Stimulated activated CD4-positive, alpha-beta T cell treated with anti-CD3 and anti-CD28 coated beads, Interleukin-12 subunit alpha, Interleukin-12 subunit beta, amount 100 ng/mL, for 48 hours (primary cell): Measurements from ENCODE around the gene ADAMTS16.

Experiments used
- DNase-seq, 3 donors: peaks; one replicate each; pipeline ENCODE4 v3.0.0-alpha.2; 2020; ENCODE audit warnings: low read depth in 2 of 3, low spot score in 1 of 3

ADAMTS16 gene

GRCh38 chr5:5306696-5307095 is 166.6 kb downstream of the ADAMTS16 start:
- DNase-seq = no peak

- no peak for DNase-seq
Measured at GRCh38 chr5:5308319-5308718, 168.2 kb downstream of the ADAMTS16 start.

DNA sequence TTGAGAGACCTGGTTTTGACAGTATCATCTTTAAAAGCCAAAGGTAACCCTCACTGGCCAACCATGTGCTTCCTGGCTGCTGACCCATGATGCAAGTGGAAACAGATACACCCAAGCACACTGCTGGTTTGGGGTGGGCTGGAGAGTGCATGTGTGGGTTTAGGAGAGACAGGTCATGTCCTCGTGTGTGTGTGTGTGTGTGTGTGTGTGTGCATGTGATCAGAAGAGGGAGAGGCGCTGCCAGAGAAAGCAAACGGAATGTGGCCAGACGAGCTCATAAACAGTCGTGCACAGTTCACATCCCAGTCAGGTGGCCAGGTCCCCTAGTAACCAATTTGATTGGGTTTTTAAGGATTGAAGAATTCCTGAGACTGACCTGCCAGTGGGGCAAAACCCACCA is 169.5 kb downstream of the ADAMTS16 start:
- DNase-seq = no peak

GRCh38 chr5:5313101-5313635 is 173.0 kb downstream of the ADAMTS16 start:
- no peak for DNase-seq

- no peak for DNase-seq
Measured at GRCh38 chr5:5314166-5314565, 174.0 kb downstream of the ADAMTS16 start.

- DNase-seq = no peak
Measured at GRCh38 chr5:5314626-5315025, 174.5 kb downstream of the ADAMTS16 start.

GRCh38 chr5:5315068-5315980 is 175.2 kb downstream of the ADAMTS16 start:
- DNase-seq = no peak

DNA sequence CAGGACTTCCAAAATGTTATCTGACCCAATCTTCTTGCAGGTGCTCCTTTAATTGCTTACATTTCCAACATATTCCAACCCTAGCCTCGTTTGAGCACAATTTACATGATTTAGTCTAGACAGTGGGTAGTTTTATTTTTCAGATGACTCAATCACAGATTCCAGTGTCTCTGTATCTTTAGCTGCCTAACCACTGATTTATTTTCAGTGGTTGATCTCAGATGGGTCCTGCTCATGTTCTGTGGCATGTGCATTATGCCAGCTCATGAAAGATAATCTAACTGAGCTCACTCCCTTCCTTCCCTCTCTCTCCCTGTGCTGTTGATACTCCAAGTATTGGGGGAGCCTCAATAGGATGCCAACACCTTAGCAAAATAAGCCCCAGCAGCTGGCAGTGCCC is 176.2 kb downstream of the ADAMTS16 start:
- no peak for DNase-seq

- DNase-seq = no peak
Measured at GRCh38 chr5:5317976-5318375, 177.8 kb downstream of the ADAMTS16 start.

- DNase-seq = no peak
Measured at GRCh38 chr5:5318426-5319190, 178.5 kb downstream of the ADAMTS16 start.

DNA sequence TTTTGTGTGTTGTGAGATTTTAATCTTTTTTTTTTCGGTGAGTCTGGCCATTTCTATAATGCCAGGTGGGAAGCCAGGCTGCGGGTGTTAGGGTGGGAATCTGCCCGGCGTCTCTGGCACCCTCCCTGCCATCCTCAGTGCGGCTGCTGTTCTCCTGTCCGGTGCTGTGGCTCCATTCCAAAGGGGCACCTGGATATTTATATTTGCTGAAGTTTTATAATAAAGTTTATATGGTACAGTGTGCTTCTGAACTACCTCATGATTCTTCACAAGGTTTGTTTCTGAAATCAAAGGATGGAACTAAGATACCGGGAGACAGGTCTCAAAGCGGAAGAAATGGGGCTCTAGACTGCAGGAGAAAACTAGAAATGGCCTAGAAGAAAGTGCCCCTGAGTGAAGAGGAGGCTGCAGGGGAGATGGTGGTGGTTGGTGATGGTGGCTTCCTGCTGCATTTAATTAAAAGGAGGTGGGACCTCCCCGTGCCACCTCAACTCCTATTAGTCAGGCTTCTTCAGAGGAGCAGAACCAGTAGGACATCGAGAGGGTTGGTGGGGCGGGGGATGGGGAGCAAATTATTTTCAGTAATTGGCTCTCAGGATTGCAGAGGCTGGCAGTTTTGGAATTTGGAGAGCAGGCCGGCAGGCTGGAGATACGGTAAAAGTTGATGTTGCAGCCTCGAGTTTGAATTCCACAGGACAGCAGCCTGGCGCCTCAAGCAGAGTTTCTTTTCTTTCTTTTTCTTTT is 180.1 kb downstream of the ADAMTS16 start:
- DNase-seq = no peak

- no peak for DNase-seq
Measured at GRCh38 chr5:5321137-5321536, 181.0 kb downstream of the ADAMTS16 start.

DNA sequence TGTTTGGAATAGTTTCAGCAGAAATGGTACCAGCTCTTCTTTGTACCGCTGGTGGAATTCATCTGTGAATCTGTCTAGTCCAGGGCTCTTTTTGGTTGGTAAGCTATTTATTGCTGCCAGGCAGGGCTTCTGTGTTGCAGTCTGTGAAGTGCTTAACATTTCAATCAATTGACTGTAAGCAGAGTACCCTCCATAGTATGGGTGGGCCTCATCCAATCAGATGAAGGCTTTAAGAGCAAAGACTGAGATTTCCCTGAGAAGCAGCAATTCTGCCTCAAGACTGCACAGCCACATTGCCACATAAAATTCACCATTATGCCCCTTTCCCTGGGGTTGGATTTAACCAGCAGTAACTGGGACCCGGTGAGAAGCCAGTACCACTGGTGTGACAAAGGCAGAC is 183.4 kb downstream of the ADAMTS16 start:
- DNase-seq = no peak

- no peak for DNase-seq
Measured at GRCh38 chr5:5326115-5326758, 186.1 kb downstream of the ADAMTS16 start.

DNA sequence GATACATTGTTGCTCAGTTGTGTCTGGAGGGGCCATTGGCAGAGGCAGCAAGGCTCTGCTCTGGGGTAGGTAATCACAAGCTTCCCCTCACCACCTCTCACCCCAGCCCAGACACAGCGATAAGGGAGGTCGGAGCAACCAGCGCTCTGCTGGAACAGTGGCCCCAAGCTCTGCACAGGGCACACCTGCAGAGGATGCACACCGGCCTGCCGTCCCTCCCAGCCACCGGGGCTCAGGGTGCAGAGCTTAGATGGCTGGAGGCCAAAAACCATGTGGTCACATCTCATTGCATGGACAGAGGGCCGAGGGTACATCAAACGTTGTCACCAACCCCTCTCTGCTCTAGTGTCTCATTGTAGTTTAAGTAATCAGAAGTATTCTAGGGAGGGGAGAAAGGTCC is 187.0 kb downstream of the ADAMTS16 start:
- no peak for DNase-seq

DNA sequence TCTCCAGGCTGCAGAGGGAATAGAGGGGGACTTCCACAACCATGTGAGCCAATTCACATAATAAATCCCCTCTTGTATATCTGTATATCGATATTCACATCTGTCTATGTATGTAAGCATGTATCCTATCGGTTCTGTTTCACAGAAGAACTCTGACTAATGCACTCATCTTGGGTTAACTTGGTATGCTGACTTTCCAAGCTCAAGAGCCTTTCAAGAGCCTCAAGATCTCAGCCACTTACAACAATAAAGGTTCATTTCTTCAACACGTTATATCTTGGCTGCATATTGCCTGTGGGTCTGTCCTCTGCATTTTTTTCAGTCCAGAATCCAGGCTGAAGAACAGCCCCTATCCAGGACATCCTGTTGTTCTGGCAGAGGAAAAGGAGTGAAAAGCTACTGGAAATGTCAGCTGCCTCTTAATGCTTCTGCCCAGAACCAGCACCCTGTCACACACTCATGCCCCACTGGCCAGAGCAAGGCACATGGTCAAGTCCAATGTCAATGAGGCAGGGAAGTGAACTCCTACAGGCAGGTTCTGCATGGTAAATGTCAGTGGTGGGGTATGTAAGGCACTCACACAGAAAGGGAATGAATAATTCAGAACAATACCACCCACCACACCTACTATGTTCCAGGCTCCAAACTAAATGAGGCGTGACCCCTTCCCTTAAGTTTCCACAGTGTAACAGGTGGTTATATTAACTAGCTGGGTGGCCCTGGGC is 190.8 kb downstream of the ADAMTS16 start:
- DNase-seq = no peak

DNA sequence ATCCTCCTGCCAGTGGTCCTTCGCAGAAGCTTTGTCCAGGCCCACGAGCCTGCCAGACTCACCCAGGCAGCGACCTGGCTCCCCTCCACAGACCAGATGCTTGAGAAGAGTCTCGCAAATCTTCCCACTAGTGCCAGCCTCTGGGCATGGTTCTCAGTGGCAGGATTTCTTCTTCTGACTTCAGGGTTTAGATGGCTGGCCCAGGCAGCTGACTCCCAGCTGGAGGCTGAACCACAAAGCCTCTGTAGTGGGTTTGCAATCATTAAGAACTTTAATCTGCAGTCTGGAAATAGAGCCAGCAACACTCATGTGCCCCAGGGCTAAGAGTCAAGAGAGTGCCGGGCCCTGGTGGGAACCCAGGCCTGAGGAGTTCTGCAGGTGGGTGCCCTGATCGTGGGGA is 191.7 kb downstream of the ADAMTS16 start:
- DNase-seq = no peak

DNA sequence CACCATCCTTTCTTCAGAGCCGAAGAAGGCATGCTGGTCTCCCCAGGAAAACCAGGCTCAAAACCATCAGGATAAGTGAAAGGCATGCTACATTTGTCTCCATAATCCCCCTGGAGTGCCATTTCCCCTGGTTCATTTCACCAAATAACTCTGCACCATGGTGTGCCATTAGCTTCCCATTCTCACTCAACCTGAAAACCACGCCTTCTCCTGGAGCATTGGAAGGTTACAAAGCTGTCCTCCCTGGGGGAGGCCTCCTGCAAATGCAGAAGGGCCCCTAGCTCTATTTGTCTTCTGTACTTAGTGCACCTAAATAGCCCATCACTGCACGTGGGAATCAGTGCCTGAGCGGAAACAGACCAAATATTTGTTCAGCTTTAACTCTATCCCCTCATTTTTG is 192.2 kb downstream of the ADAMTS16 start:
- no peak for DNase-seq

GRCh38 chr5:5335107-5335506 is 195.0 kb downstream of the ADAMTS16 start:
- no peak for DNase-seq

- DNase-seq = no peak
Measured at GRCh38 chr5:5335700-5336264, 195.7 kb downstream of the ADAMTS16 start.
